Inflammatory macrophage treated with lipopolysaccharide for 1 hour (primary cell): Measurements from ENCODE around the gene LEAP2.
A peak's percentile ranks its signal among the peaks of the same experiment; 100 is the strongest.

Experiments used
- DNase-seq, 2 donors: peaks; one replicate each; pipeline ENCODE4 v3.0.0-alpha.2; 2020 to 2022

LEAP2 gene

GRCh38 chr5:132883261-132883834, 9.9 kb downstream of the LEAP2 start:
- DNase-seq: peak; percentile 79 to 80

- no peak for DNase-seq
Measured at GRCh38 chr5:132884548-132884947, 11.1 kb downstream of the LEAP2 start.

- no peak for DNase-seq
Measured at GRCh38 chr5:132886064-132886823, 12.8 kb downstream of the LEAP2 start.

- DNase-seq: no peak
Measured at GRCh38 chr5:132887283-132887682, 13.8 kb downstream of the LEAP2 start.

DNA sequence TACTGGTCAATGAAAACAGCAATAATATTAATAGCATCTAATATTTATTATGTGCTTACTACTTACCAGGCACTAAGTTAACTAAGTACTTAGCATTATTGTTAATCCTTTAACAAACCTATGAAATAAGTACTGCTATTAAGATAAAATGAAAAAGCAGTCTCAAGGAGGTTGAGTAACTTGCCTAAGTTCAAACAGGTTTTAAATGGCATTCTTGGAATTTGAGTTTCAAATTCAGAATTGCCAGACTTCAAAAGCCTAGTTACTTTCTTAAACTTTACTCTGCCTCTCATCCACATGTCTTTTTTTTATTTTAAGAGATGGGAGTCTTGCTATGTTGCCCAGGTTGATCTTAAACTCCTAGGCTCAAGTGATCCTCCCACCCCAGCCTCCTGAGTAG, 16.0 kb downstream of the LEAP2 start:
- DNase-seq: no peak

GRCh38 chr5:132890817-132891216, 17.3 kb downstream of the LEAP2 start:
- DNase-seq: no peak

DNA sequence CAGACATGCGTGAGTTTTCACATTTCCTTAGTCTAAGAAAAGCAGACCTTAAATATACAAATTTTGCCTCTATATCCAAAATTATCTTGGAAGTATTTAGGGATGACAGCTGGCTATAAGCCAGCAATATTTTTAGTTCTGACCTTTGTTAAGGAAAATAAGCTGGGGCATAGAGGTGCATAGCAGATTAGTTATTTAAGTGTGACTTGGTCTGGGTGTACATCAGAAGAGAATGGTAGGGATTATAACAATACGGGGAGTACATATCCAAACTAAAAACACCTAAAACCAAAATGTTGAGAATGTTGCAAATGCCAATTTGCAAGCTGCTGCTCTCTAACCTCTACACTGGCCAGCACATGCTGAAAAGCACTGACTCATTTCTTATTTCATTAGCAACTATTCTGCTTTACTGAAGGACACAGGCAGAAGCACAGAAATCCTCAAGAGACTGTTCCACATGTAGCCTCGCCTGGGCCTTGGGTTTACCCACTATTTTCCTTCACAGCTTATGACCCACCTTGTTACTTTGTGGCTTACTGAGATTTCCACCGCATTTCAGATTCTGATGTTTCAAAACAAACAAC, 22.3 kb downstream of the LEAP2 start:
- DNase-seq: no peak

- no peak for DNase-seq
Measured at GRCh38 chr5:132896685-132897084, 23.2 kb downstream of the LEAP2 start.

GRCh38 chr5:132898094-132898493, 24.6 kb downstream of the LEAP2 start:
- DNase-seq: no peak

- no peak for DNase-seq
Measured at GRCh38 chr5:132901036-132901435, 27.6 kb downstream of the LEAP2 start.

GRCh38 chr5:132901730-132902129, 28.3 kb downstream of the LEAP2 start:
- no peak for DNase-seq

GRCh38 chr5:132905938-132906337, 32.5 kb downstream of the LEAP2 start:
- peak; percentile 55 to 71 for DNase-seq

- DNase-seq: no peak
Measured at GRCh38 chr5:132907161-132907560, 33.7 kb downstream of the LEAP2 start.

GRCh38 chr5:132909702-132910101, 36.2 kb downstream of the LEAP2 start:
- no peak for DNase-seq

DNA sequence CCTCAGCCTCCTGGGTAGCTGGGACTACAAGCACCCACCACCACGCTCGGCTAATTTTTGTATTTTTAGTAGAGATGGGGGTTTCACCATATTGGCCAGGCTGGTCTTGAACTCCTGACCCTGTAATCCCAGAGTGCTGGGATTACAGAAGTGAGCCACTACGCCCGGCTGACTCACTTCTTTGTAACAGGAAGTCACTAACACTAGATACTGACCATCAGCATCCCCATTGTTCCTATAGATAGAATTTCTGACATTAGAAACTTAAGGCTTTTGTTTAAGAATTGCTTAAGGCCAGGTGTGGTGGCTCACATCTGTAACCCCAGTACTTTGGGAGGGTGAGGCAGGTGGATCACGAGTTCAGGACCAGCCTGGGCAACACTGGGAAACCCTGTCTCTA, 42.2 kb downstream of the LEAP2 start:
- peak; percentile 29 to 47 for DNase-seq

GRCh38 chr5:132916086-132916485, 42.6 kb downstream of the LEAP2 start:
- DNase-seq: no peak
